ENCODE measurements around the gene DDX3X. TPM values are rescaled to one million over a fixed set of nuclear protein-coding genes. Genes with fewer than 3 reads are reported as not detected.
"Not testable (repeated sequence)": the region's sequence is repeated elsewhere in the genome, so short reads cannot be mapped to it uniquely, and the experiment has no call there.

Gene DDX3X
- polyA plus RNA-seq, result 157 TPM

GRCh38 chrX:41333744-41334362 is at the start of gene DDX3X:
DDX3X (plus strand) TSS chrX:41334162; CDS start chrX:41334253, 91 bp downstream.
- peak within 1 kb of the TSS; percentile 97 to 99 (median 99) for H3K4me3 Mint-ChIP-seq
- H3K9me3 Mint-ChIP-seq, result no peaks in the 10 kb centered on the region
- H3K36me3 Mint-ChIP-seq, result peaks cover 8% of the 10 kb centered on the region
- peak within 1 kb of the TSS; percentile 100 for H3K27ac Mint-ChIP-seq
- no peaks in the 10 kb centered on the region for H3K27me3 Mint-ChIP-seq
- peaks cover 46 to 56% (median 51%) of the 10 kb centered on the region in 3 donors for H3K4me1 Mint-ChIP-seq

- not testable (repeated sequence) for H3K4me1 Mint-ChIP-seq, H3K4me3 Mint-ChIP-seq, H3K27me3 Mint-ChIP-seq, H3K36me3 Mint-ChIP-seq, H3K27ac Mint-ChIP-seq, H3K9me3 Mint-ChIP-seq
These were observed 48.0 kb upstream of the DDX3X start for GRCh38 chrX:41285928-41286327.

GRCh38 chrX:41288641-41289040 is 45.3 kb upstream of the DDX3X start:
- Mint-ChIP-seq H3K36me3 (peaks cover 1% of the 10 kb centered on the region), H3K27me3 (peaks cover 2% of the 10 kb centered on the region), H3K27ac (no peak overlapping the region), H3K9me3 (peaks cover 5 to 10% (median 6%) of the 10 kb centered on the region in 3 donors), H3K4me3 (no peak overlapping the region), H3K4me1 (no peaks in the 10 kb centered on the region)

- peaks cover 5 to 10% (median 6%) of the 10 kb centered on the region in 3 donors for H3K9me3 Mint-ChIP-seq
- H3K36me3 Mint-ChIP-seq, result peaks cover 1% of the 10 kb centered on the region
- H3K4me1 Mint-ChIP-seq, result no peaks in the 10 kb centered on the region
- H3K27me3 Mint-ChIP-seq, result no peaks in the 10 kb centered on the region
- no peak overlapping the region for H3K4me3 Mint-ChIP-seq
- no peak overlapping the region for H3K27ac Mint-ChIP-seq
These were observed 44.9 kb upstream of the DDX3X start for GRCh38 chrX:41289095-41289494.

GRCh38 chrX:41291309-41291708 is 42.7 kb upstream of the DDX3X start:
- peak overlapping the region in 1 of 3 donors; percentile 75 for H3K27ac Mint-ChIP-seq
- H3K9me3 Mint-ChIP-seq, result peaks cover 5 to 10% (median 6%) of the 10 kb centered on the region in 3 donors
- peaks cover 1% of the 10 kb centered on the region for H3K36me3 Mint-ChIP-seq
- no peaks in the 10 kb centered on the region for H3K4me1 Mint-ChIP-seq
- H3K4me3 Mint-ChIP-seq, result peak overlapping the region in 1 of 4 donors; percentile 9
- no peaks in the 10 kb centered on the region for H3K27me3 Mint-ChIP-seq

GRCh38 chrX:41293269-41293668 is 40.7 kb upstream of the DDX3X start:
- peak overlapping the region in 1 of 3 donors; percentile 29 for H3K27ac Mint-ChIP-seq
- no peaks in the 10 kb centered on the region for H3K36me3 Mint-ChIP-seq
- peaks cover 5 to 10% (median 6%) of the 10 kb centered on the region in 3 donors for H3K9me3 Mint-ChIP-seq
- no peaks in the 10 kb centered on the region for H3K4me1 Mint-ChIP-seq
- H3K27me3 Mint-ChIP-seq, result peaks cover 1% of the 10 kb centered on the region
- no peak overlapping the region for H3K4me3 Mint-ChIP-seq

- no peak overlapping the region for H3K27ac Mint-ChIP-seq
These were observed 33.1 kb upstream of the DDX3X start for GRCh38 chrX:41300758-41301437.

GRCh38 chrX:41301438-41301824 is 32.5 kb upstream of the DDX3X start:
- Mint-ChIP-seq H3K4me1 (no peaks in the 10 kb centered on the region), H3K27ac (no peak overlapping the region), H3K36me3 (peaks cover 2% of the 10 kb centered on the region), H3K27me3 (peaks cover 10% of the 10 kb centered on the region), H3K4me3 (no peak overlapping the region), H3K9me3 (no peaks in the 10 kb centered on the region)

More at GRCh38 chrX:41300758-41301437, 33.1 kb upstream of the DDX3X start:
- Mint-ChIP-seq H3K9me3 (no peaks in the 10 kb centered on the region), H3K4me1 (no peaks in the 10 kb centered on the region), H3K4me3 (no peak overlapping the region), H3K36me3 (peaks cover 2% of the 10 kb centered on the region), H3K27me3 (peaks cover 10% of the 10 kb centered on the region)

- no peaks in the 10 kb centered on the region for H3K9me3 Mint-ChIP-seq
- H3K4me3 Mint-ChIP-seq, result no peak overlapping the region
- H3K4me1 Mint-ChIP-seq, result no peaks in the 10 kb centered on the region
- H3K27me3 Mint-ChIP-seq, result peaks cover 12% of the 10 kb centered on the region
- peaks cover 2% of the 10 kb centered on the region for H3K36me3 Mint-ChIP-seq
- no peak overlapping the region for H3K27ac Mint-ChIP-seq
These were observed 31.6 kb upstream of the DDX3X start for GRCh38 chrX:41302370-41302769.

GRCh38 chrX:41303013-41303412 is 30.9 kb upstream of the DDX3X start:
- H3K27ac Mint-ChIP-seq, result peak overlapping the region in 1 of 3 donors; percentile 3
- no peaks in the 10 kb centered on the region for H3K9me3 Mint-ChIP-seq
- peaks cover 2% of the 10 kb centered on the region for H3K36me3 Mint-ChIP-seq
- H3K27me3 Mint-ChIP-seq, result peaks cover 12% of the 10 kb centered on the region
- H3K4me3 Mint-ChIP-seq, result no peak overlapping the region
- H3K4me1 Mint-ChIP-seq, result no peaks in the 10 kb centered on the region

- Mint-ChIP-seq H3K27ac (no peak overlapping the region), H3K4me1 (no peaks in the 10 kb centered on the region), H3K36me3 (peaks cover 2% of the 10 kb centered on the region), H3K4me3 (no peak overlapping the region), H3K27me3 (peaks cover 17% of the 10 kb centered on the region), H3K9me3 (no peaks in the 10 kb centered on the region)
These were observed 29.8 kb upstream of the DDX3X start for GRCh38 chrX:41304178-41304577.

GRCh38 chrX:41308884-41309647 is 24.9 kb upstream of the DDX3X start:
- Mint-ChIP-seq H3K36me3 (no peaks in the 10 kb centered on the region), H3K4me1 (peaks cover 0 to 5% (median 2%) of the 10 kb centered on the region in 3 donors), H3K9me3 (no peaks in the 10 kb centered on the region), H3K4me3 (no peak overlapping the region), H3K27ac (no peak overlapping the region), H3K27me3 (peaks cover 15% of the 10 kb centered on the region)

GRCh38 chrX:41312786-41313185 is 21.2 kb upstream of the DDX3X start:
- peaks cover 0 to 5% (median 2%) of the 10 kb centered on the region in 3 donors for H3K4me1 Mint-ChIP-seq
- peaks cover 0 to 2% (median 0%) of the 10 kb centered on the region in 3 donors for H3K9me3 Mint-ChIP-seq
- peak overlapping the region in 1 of 3 donors; percentile 67 for H3K27ac Mint-ChIP-seq
- no peaks in the 10 kb centered on the region for H3K36me3 Mint-ChIP-seq
- no peak overlapping the region for H3K4me3 Mint-ChIP-seq
- peaks cover 12% of the 10 kb centered on the region for H3K27me3 Mint-ChIP-seq

- Mint-ChIP-seq H3K4me3 (no peak overlapping the region), H3K9me3 (peaks cover 0 to 5% (median 0%) of the 10 kb centered on the region in 3 donors), H3K4me1 (peaks cover 0 to 5% (median 2%) of the 10 kb centered on the region in 3 donors), H3K36me3 (no peaks in the 10 kb centered on the region), H3K27me3 (peaks cover 12% of the 10 kb centered on the region), H3K27ac (no peak overlapping the region)
These were observed 20.5 kb upstream of the DDX3X start for GRCh38 chrX:41313419-41313818.

GRCh38 chrX:41314204-41314603 is 19.8 kb upstream of the DDX3X start:
- Mint-ChIP-seq H3K4me1 (peaks cover 0 to 5% (median 2%) of the 10 kb centered on the region in 3 donors), H3K9me3 (peaks cover 0 to 5% (median 0%) of the 10 kb centered on the region in 3 donors), H3K27me3 (peaks cover 6% of the 10 kb centered on the region), H3K36me3 (no peaks in the 10 kb centered on the region), H3K4me3 (no peak overlapping the region), H3K27ac (no peak overlapping the region)
